ENCODE measurements around the gene PRKCE.

The PRKCE gene

DNA sequence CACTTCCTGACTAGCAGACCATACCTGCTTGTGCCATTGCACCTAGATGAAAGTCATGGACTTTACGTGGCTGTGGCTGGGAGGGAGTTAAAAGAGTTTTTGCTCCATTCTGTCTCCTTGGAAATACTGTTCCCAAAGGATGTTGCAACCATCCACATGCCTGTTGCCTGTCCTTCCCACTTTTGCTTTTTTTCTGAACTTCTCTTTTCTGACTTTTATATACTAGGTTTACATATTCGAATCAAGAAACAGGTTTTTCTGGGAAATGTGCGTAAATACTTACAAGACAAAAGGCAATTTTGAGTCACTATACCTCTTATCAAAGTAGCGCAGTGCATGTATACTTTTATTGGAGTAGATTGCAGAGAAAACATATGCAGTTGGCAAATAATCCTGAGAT is 244.8 kb downstream of the PRKCE start:
- no peaks in the 10 kb centered on the region for H3K27me3 ChIP-seq (ENCODE audit: control insufficient read depth in 1 of 2, insufficient read depth in 1 of 2, low read length in 2 of 2)

DNA sequence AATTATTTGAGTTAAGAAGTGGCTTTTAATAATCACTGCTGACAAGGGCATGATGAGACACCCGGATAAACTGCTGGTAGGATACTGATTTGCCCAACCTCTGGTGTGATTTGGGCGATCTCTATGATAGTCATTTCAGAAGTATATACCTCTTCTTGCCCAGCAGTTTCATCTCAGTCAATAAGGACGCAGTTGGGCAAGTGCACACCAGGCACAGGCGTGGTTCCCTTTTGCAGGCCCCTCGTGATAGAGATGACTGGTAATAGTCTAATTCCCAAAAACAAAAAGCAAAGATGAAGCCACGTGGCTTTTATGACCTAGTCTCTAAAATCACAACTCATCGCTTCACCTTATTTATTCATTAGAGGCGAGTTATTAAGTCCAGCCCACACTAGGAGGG is 246.4 kb downstream of the PRKCE start:
- Histone ChIP-seq H3K79me1 (replicated peaks; ENCODE audit: low read length, poor library complexity, severe bottlenecking) (no peaks in the 10 kb centered on the region), H3K36me3 (ENCODE audit: control insufficient read depth in 1 of 2, insufficient read depth in 2 of 2, low read depth in 1 of 2, low read length in 2 of 2) (no peaks in the 10 kb centered on the region), H4K91ac (ENCODE audit: low read length) (no peak overlapping the region), H3K4ac (ENCODE audit: low read depth in 1 of 2, low read length in 2 of 2) (no peak overlapping the region), H3K9ac (ENCODE audit: low read length) (no peak overlapping the region), H3K27me3 (ENCODE audit: control insufficient read depth in 1 of 2, insufficient read depth in 1 of 2, low read length in 2 of 2) (no peaks in the 10 kb centered on the region), H3K18ac (ENCODE audit: low read depth in 1 of 2, low read length in 2 of 2) (no peak overlapping the region), H2BK15ac (ENCODE audit: low read depth, poor library complexity, severe bottlenecking) (no peak overlapping the region), H3K23ac (ENCODE audit: low read length in 2 of 2) (no peak overlapping the region), H2AFZ (ENCODE audit: low read depth, low read length) (no peak overlapping the region), H3K9me3 (ENCODE audit: control insufficient read depth, low read length) (no peaks in the 10 kb centered on the region), H4K8ac (ENCODE audit: low read length) (no peak overlapping the region), H3K27ac (ENCODE audit: low read length, poor library complexity, severe bottlenecking) (no peak overlapping the region), H2AK5ac (ENCODE audit: low read length, severe bottlenecking) (no peak overlapping the region), H3K4me3 (ENCODE audit: insufficient read depth in 1 of 2, low read depth in 1 of 2, low read length in 2 of 2) (no peak overlapping the region), H3K14ac (ENCODE audit: low read length in 2 of 2) (no peak overlapping the region), H3K4me2 (ENCODE audit: low read length, poor library complexity, severe bottlenecking) (no peak overlapping the region), H2BK5ac (ENCODE audit: low read depth, low read length, poor library complexity, severe bottlenecking) (no peak overlapping the region), H2BK120ac (ENCODE audit: low read depth, low read length) (no peak overlapping the region), H2BK12ac (ENCODE audit: low read length in 2 of 2) (no peak overlapping the region), H3K4me1 (ENCODE audit: control insufficient read depth, insufficient read depth, low read depth, low read length) (peaks cover 7% of the 10 kb centered on the region)
- 97% methylated on average over 6 of the region's 8 CpGs for WGBS
- no peak for DNase-seq

More for the DNA sequence above, 244.8 kb downstream of the PRKCE start:
- H3K4me3 ChIP-seq (ENCODE audit: insufficient read depth in 1 of 2, low read depth in 1 of 2, low read length in 2 of 2), result peak overlapping the region in 1 of 2 experiments; percentile 42
- no peak for DNase-seq
- H3K4me2 ChIP-seq (ENCODE audit: low read length, poor library complexity, severe bottlenecking), result no peak overlapping the region
- H3K4ac ChIP-seq (ENCODE audit: low read depth in 1 of 2, low read length in 2 of 2), result no peak overlapping the region
- H3K27ac ChIP-seq (ENCODE audit: low read length, poor library complexity, severe bottlenecking), result no peak overlapping the region
- no peak overlapping the region for H2BK5ac ChIP-seq (ENCODE audit: low read depth, low read length, poor library complexity, severe bottlenecking)
- no peak overlapping the region for H2BK120ac ChIP-seq (ENCODE audit: low read depth, low read length)
- no peak overlapping the region for H2AK5ac ChIP-seq (ENCODE audit: low read length, severe bottlenecking)
- 96% methylated on average over 4 of the region's 4 CpGs for WGBS
- H3K14ac ChIP-seq (ENCODE audit: low read length in 2 of 2), result no peak overlapping the region
- peak overlapping the region in 1 of 2 experiments; percentile 14 for H2BK12ac ChIP-seq (ENCODE audit: low read length in 2 of 2)
- H2AFZ ChIP-seq (ENCODE audit: low read depth, low read length), result no peak overlapping the region
- H4K91ac ChIP-seq (ENCODE audit: low read length), result no peak overlapping the region
- no peaks in the 10 kb centered on the region for H3K36me3 ChIP-seq (ENCODE audit: control insufficient read depth in 1 of 2, insufficient read depth in 2 of 2, low read depth in 1 of 2, low read length in 2 of 2)
- no peaks in the 10 kb centered on the region for H3K9me3 ChIP-seq (ENCODE audit: control insufficient read depth, low read length)
- H3K9ac ChIP-seq (ENCODE audit: low read length), result peak overlapping the region; percentile 57
- peaks cover 11% of the 10 kb centered on the region for H3K4me1 ChIP-seq (ENCODE audit: control insufficient read depth, insufficient read depth, low read depth, low read length)
- H4K8ac ChIP-seq (ENCODE audit: low read length), result no peak overlapping the region
- H3K18ac ChIP-seq (ENCODE audit: low read depth in 1 of 2, low read length in 2 of 2), result no peak overlapping the region
- peaks cover 3% of the 10 kb centered on the region for H3K79me1 ChIP-seq (replicated peaks; ENCODE audit: low read length, poor library complexity, severe bottlenecking)
- no peak overlapping the region for H2BK15ac ChIP-seq (ENCODE audit: low read depth, poor library complexity, severe bottlenecking)
- no peak overlapping the region for H3K23ac ChIP-seq (ENCODE audit: low read length in 2 of 2)

- no peak overlapping the region for H3K4ac ChIP-seq (ENCODE audit: low read depth in 1 of 2, low read length in 2 of 2)
- no peak overlapping the region for H3K4me2 ChIP-seq (ENCODE audit: low read length, poor library complexity, severe bottlenecking)
- no peak overlapping the region for H2AFZ ChIP-seq (ENCODE audit: low read depth, low read length)
- no peak overlapping the region for H3K14ac ChIP-seq (ENCODE audit: low read length in 2 of 2)
- no peaks in the 10 kb centered on the region for H3K36me3 ChIP-seq (ENCODE audit: control insufficient read depth in 1 of 2, insufficient read depth in 2 of 2, low read depth in 1 of 2, low read length in 2 of 2)
- no peak overlapping the region for H2BK5ac ChIP-seq (ENCODE audit: low read depth, low read length, poor library complexity, severe bottlenecking)
- H2BK120ac ChIP-seq (ENCODE audit: low read depth, low read length), result no peak overlapping the region
- no peaks in the 10 kb centered on the region for H3K27me3 ChIP-seq (ENCODE audit: control insufficient read depth in 1 of 2, insufficient read depth in 1 of 2, low read length in 2 of 2)
- H3K18ac ChIP-seq (ENCODE audit: low read depth in 1 of 2, low read length in 2 of 2), result no peak overlapping the region
- no peak overlapping the region for H2BK15ac ChIP-seq (ENCODE audit: low read depth, poor library complexity, severe bottlenecking)
- peaks cover 4% of the 10 kb centered on the region for H3K4me1 ChIP-seq (ENCODE audit: control insufficient read depth, insufficient read depth, low read depth, low read length)
- no peaks in the 10 kb centered on the region for H3K79me1 ChIP-seq (replicated peaks; ENCODE audit: low read length, poor library complexity, severe bottlenecking)
- no peak overlapping the region for H3K4me3 ChIP-seq (ENCODE audit: insufficient read depth in 1 of 2, low read depth in 1 of 2, low read length in 2 of 2)
- H3K23ac ChIP-seq (ENCODE audit: low read length in 2 of 2), result no peak overlapping the region
- no peak overlapping the region for H3K9ac ChIP-seq (ENCODE audit: low read length)
- H4K8ac ChIP-seq (ENCODE audit: low read length), result no peak overlapping the region
- 95% methylated on average over 3 of the region's 3 CpGs for WGBS
- H4K91ac ChIP-seq (ENCODE audit: low read length), result no peak overlapping the region
- no peaks in the 10 kb centered on the region for H3K9me3 ChIP-seq (ENCODE audit: control insufficient read depth, low read length)
- H3K27ac ChIP-seq (ENCODE audit: low read length, poor library complexity, severe bottlenecking), result no peak overlapping the region
- H2BK12ac ChIP-seq (ENCODE audit: low read length in 2 of 2), result no peak overlapping the region
- H2AK5ac ChIP-seq (ENCODE audit: low read length, severe bottlenecking), result no peak overlapping the region
- no peak for DNase-seq
Measured at GRCh38 chr2:45898819-45899218, 247.3 kb downstream of the PRKCE start.

- H3K4me1 ChIP-seq (ENCODE audit: control insufficient read depth, insufficient read depth, low read depth, low read length), result peaks cover 4% of the 10 kb centered on the region
- H3K4me3 ChIP-seq (ENCODE audit: insufficient read depth in 1 of 2, low read depth in 1 of 2, low read length in 2 of 2), result no peak overlapping the region
- H3K27ac ChIP-seq (ENCODE audit: low read length, poor library complexity, severe bottlenecking), result no peak overlapping the region
- no peaks in the 10 kb centered on the region for H3K27me3 ChIP-seq (ENCODE audit: control insufficient read depth in 1 of 2, insufficient read depth in 1 of 2, low read length in 2 of 2)
- H2AFZ ChIP-seq (ENCODE audit: low read depth, low read length), result no peak overlapping the region
- H3K4me2 ChIP-seq (ENCODE audit: low read length, poor library complexity, severe bottlenecking), result no peak overlapping the region
- no peak overlapping the region for H3K4ac ChIP-seq (ENCODE audit: low read depth in 1 of 2, low read length in 2 of 2)
- DNase-seq, result no peak
- no peak overlapping the region for H3K23ac ChIP-seq (ENCODE audit: low read length in 2 of 2)
- H3K9me3 ChIP-seq (ENCODE audit: control insufficient read depth, low read length), result no peaks in the 10 kb centered on the region
- no peak overlapping the region for H3K14ac ChIP-seq (ENCODE audit: low read length in 2 of 2)
- no peak overlapping the region for H2BK15ac ChIP-seq (ENCODE audit: low read depth, poor library complexity, severe bottlenecking)
- no peaks in the 10 kb centered on the region for H3K36me3 ChIP-seq (ENCODE audit: control insufficient read depth in 1 of 2, insufficient read depth in 2 of 2, low read depth in 1 of 2, low read length in 2 of 2)
- no peak overlapping the region for H2AK5ac ChIP-seq (ENCODE audit: low read length, severe bottlenecking)
- H4K91ac ChIP-seq (ENCODE audit: low read length), result no peak overlapping the region
- no peaks in the 10 kb centered on the region for H3K79me1 ChIP-seq (replicated peaks; ENCODE audit: low read length, poor library complexity, severe bottlenecking)
- H4K8ac ChIP-seq (ENCODE audit: low read length), result no peak overlapping the region
- WGBS, result 100% methylated on average over 4 of the region's 5 CpGs
- H2BK12ac ChIP-seq (ENCODE audit: low read length in 2 of 2), result no peak overlapping the region
- no peak overlapping the region for H3K9ac ChIP-seq (ENCODE audit: low read length)
- no peak overlapping the region for H3K18ac ChIP-seq (ENCODE audit: low read depth in 1 of 2, low read length in 2 of 2)
- H2BK5ac ChIP-seq (ENCODE audit: low read depth, low read length, poor library complexity, severe bottlenecking), result no peak overlapping the region
- no peak overlapping the region for H2BK120ac ChIP-seq (ENCODE audit: low read depth, low read length)
Measured at GRCh38 chr2:45899926-45900325, 248.5 kb downstream of the PRKCE start.

All from mesenchymal stem cell (in vitro differentiated cells and primary cell).